ENCODE results near the gene STK32B. TPM values are rescaled to one million over a fixed set of nuclear protein-coding genes. Genes with fewer than 3 reads are reported as not detected.

Gene STK32B
- total RNA-seq, 2 experiments from 2014 or later = not detected

- Mint-ChIP-seq H3K9me3 (ENCODE audit: low read depth) (no peaks in the 10 kb centered on the region), H3K36me3 (ENCODE audit: low read depth) (no peaks in the 10 kb centered on the region), H3K27ac (no peak overlapping the region), H3K4me3 (no peak overlapping the region), H3K4me1 (no peaks in the 10 kb centered on the region), H3K27me3 (peaks cover 6% of the 10 kb centered on the region)
- ATAC-seq (no peak), DNase-seq (no peak)
- intact Hi-C loops (cut with DNase I, micrococcal nuclease) = no loop called here
- POLR2A ChIA-PET = no interaction called here
- CTCF ChIA-PET = no interaction called here
These were observed 133.3 kb downstream of the STK32B start for GRCh38 chr4:5184606-5185005.

- Mint-ChIP-seq H3K4me3 (no peak overlapping the region), H3K27me3 (peaks cover 6% of the 10 kb centered on the region), H3K27ac (no peak overlapping the region), H3K4me1 (no peaks in the 10 kb centered on the region), H3K9me3 (ENCODE audit: low read depth) (no peaks in the 10 kb centered on the region), H3K36me3 (ENCODE audit: low read depth) (no peaks in the 10 kb centered on the region)
- no peak for ATAC-seq
- CTCF ChIA-PET = no interaction called here
- no peak for DNase-seq
- POLR2A ChIA-PET = no interaction called here
- intact Hi-C loops (cut with DNase I, micrococcal nuclease) = no loop called here
These were observed 134.3 kb downstream of the STK32B start for GRCh38 chr4:5185551-5185950.

DNA sequence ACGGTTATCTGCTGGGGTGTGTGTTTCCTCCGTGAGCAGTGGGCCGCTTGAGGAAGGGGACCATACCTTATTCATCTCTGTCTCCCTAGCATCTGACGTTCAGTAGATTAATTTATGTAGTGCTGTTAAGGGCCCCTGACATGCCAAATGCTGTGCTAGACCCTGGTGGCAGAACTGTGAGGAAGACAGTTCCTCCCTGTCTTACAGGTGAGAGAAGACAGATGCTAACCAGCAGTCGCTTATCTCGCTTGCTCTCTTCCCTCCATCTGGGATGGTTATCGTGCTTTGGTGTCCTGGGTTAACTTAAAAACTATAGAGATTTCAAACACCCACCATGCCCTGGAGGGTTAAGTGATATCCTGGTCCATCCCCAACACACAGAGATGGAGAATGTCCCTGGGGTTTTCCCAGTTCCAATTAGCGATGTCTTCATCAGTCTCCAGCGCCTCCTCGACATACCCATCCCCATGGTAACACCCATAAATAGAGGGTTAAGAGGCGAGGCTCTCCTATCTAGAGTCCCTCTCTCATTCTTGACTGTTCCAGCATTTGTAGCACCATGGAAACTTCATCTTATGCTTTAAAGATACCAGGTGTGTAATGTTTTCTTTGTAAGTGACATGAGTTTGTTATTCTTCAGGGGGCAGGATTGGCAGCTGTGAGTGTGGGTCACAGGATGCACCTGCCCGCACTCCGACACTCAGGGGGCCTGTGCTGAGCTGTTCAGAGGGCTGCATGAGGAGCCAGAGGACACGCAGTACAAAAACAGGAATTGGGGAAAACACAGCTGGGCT lies 135.2 kb downstream of the STK32B start:
- ChIA-PET POLR2A (no interaction called here), CTCF (no interaction called here)
- no peaks in the 10 kb centered on the region for H3K9me3 Mint-ChIP-seq (ENCODE audit: low read depth)
- intact Hi-C loops (cut with DNase I, micrococcal nuclease) = no loop called here
- ATAC-seq = no peak
- DNase-seq = no peak
- no peaks in the 10 kb centered on the region for H3K4me1 Mint-ChIP-seq
- H3K27me3 Mint-ChIP-seq = peaks cover 6% of the 10 kb centered on the region
- H3K36me3 Mint-ChIP-seq (ENCODE audit: low read depth) = no peaks in the 10 kb centered on the region
- no peak overlapping the region for H3K4me3 Mint-ChIP-seq
- H3K27ac Mint-ChIP-seq = no peak overlapping the region

- H3K9me3 Mint-ChIP-seq (ENCODE audit: low read depth) = no peaks in the 10 kb centered on the region
- ChIA-PET CTCF (interaction anchor here (0.7 kb wide), 1 partner anchor 164 kb away, joined by 3 read pairs; no protein-coding TSS in a partner anchor), POLR2A (no interaction called here)
These were observed 136.8 kb downstream of the STK32B start for GRCh38 chr4:5188130-5188529.

DNA sequence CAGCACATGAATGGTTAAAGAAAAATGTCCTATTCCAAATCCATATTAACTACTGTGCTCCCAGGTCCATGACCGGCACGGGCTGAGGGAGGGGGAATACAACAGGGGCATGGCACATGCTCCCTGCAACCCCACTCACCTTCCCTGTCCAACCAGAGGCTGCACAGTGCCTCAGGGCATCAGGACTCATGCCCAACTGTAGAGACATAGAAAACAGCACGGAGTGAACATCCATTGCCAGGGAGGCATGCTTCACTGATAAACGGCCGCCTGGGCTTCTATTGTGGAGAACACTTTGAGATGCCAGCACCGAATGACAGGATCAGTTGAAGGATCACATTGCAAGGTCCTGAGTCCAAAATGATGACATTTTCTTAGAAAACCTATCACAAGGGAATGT lies 140.6 kb downstream of the STK32B start:
- intact Hi-C loops (cut with DNase I, micrococcal nuclease) = no loop called here
- Mint-ChIP-seq H3K4me3 (no peak overlapping the region), H3K36me3 (ENCODE audit: low read depth) (no peaks in the 10 kb centered on the region), H3K9me3 (ENCODE audit: low read depth) (no peaks in the 10 kb centered on the region), H3K27me3 (peaks cover 4% of the 10 kb centered on the region), H3K27ac (no peak overlapping the region), H3K4me1 (no peaks in the 10 kb centered on the region)
- CTCF ChIA-PET = no interaction called here
- POLR2A ChIA-PET = no interaction called here
- no peak for ATAC-seq
- DNase-seq = no peak

More at GRCh38 chr4:5188130-5188529, 136.8 kb downstream of the STK32B start:
- Mint-ChIP-seq H3K36me3 (ENCODE audit: low read depth) (no peaks in the 10 kb centered on the region), H3K4me1 (no peaks in the 10 kb centered on the region), H3K27ac (no peak overlapping the region), H3K27me3 (peaks cover 6% of the 10 kb centered on the region), H3K4me3 (no peak overlapping the region)
- ATAC-seq (no peak), DNase-seq (no peak)
- intact Hi-C loops (cut with DNase I, micrococcal nuclease) = no loop called here

- intact Hi-C loops (cut with DNase I, micrococcal nuclease) = no loop called here
- CTCF ChIA-PET = no interaction called here
- H3K4me3 Mint-ChIP-seq = no peak overlapping the region
- H3K27me3 Mint-ChIP-seq = no peaks in the 10 kb centered on the region
- H3K9me3 Mint-ChIP-seq (ENCODE audit: low read depth) = no peaks in the 10 kb centered on the region
- H3K36me3 Mint-ChIP-seq (ENCODE audit: low read depth) = no peaks in the 10 kb centered on the region
- ATAC-seq = no peak
- DNase-seq = no peak
- no peak overlapping the region for H3K27ac Mint-ChIP-seq
- H3K4me1 Mint-ChIP-seq = no peaks in the 10 kb centered on the region
- POLR2A ChIA-PET = no interaction called here
These were observed 141.0 kb downstream of the STK32B start for GRCh38 chr4:5192271-5192670.

- CTCF ChIA-PET = no interaction called here
- no peak overlapping the region for H3K4me3 Mint-ChIP-seq
- no peaks in the 10 kb centered on the region for H3K9me3 Mint-ChIP-seq (ENCODE audit: low read depth)
These were observed 141.4 kb downstream of the STK32B start for GRCh38 chr4:5192678-5193077.

DNA sequence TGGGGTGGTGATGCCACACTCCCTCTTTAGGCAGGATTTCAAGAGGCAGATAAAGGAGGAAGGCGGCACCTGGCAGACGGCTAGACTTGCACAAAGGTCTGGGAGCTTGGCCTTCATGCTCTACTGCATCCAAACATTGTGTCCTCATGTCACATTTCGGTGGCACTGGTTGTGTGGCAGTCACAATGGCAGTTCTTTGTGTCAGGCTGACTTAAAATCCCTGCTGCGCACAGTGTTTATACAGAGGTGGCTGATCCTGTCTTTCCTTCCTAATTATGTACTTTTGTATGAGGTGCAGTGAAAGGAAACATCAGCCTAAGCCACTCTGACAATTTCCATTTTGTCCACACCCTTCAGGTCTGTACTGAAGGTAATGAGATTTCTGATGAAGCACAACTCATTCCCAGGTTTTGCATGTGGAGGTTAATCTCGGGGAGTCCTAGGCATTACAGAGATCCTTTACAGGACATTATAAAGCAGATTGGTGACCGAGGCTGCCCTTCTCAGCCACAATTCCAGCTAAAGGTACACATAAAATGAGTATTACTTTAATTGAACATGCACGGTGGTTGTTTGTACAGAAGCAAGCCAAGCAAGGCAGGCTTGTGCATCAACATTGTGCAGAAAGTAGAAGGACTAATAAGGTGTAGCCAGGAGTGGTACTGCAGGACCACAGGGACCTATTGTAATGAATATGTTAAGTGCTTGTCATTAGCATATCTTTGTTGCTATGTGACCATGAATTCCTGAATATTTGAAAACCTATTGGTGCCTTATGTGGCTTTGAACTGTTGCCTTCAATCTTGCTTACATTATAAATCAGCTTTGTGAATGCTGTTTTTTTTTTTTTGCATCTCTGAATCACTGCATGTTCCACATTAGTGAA lies 147.6 kb downstream of the STK32B start:
- ATAC-seq (no peak), DNase-seq (no peak)
- Mint-ChIP-seq H3K36me3 (ENCODE audit: low read depth) (no peaks in the 10 kb centered on the region), H3K27ac (no peak overlapping the region), H3K27me3 (no peaks in the 10 kb centered on the region), H3K4me3 (no peak overlapping the region), H3K9me3 (ENCODE audit: low read depth) (no peaks in the 10 kb centered on the region), H3K4me1 (no peaks in the 10 kb centered on the region)
- intact Hi-C loops (cut with DNase I, micrococcal nuclease) = no loop called here
- CTCF ChIA-PET = no interaction called here
- POLR2A ChIA-PET = no interaction called here

More at GRCh38 chr4:5192678-5193077, 141.4 kb downstream of the STK32B start:
- POLR2A ChIA-PET = no interaction called here
- Mint-ChIP-seq H3K36me3 (ENCODE audit: low read depth) (no peaks in the 10 kb centered on the region), H3K27me3 (no peaks in the 10 kb centered on the region), H3K4me1 (no peaks in the 10 kb centered on the region), H3K27ac (no peak overlapping the region)
- ATAC-seq (no peak), DNase-seq (no peak)
- intact Hi-C loops (cut with DNase I, micrococcal nuclease) = no loop called here

DNA sequence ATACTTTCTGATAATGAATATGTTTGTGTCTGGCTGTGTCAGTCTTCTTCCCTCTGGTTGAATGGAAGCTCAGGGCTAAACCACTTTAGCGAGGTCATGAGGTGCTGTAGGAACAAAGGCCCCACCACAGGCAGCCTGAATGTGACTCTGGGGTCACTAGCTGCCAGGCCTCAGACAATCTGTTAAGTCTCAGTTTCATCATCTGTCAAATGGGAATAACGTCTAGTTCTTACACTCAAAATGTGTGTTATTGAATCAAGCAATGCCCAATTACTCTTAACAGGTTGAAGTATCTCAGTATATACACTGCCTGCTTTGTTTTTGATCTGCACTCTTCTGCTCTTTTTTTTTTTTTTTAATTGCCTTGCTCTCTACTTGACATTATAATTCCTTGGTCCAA lies 148.6 kb downstream of the STK32B start:
- no peak for DNase-seq
- H3K4me1 Mint-ChIP-seq = no peaks in the 10 kb centered on the region
- ChIA-PET CTCF (no interaction called here), POLR2A (no interaction called here)
- no peak for ATAC-seq
- no peaks in the 10 kb centered on the region for H3K36me3 Mint-ChIP-seq (ENCODE audit: low read depth)
- no peak overlapping the region for H3K4me3 Mint-ChIP-seq
- H3K27me3 Mint-ChIP-seq = no peaks in the 10 kb centered on the region
- intact Hi-C loops (cut with DNase I, micrococcal nuclease) = no loop called here
- H3K9me3 Mint-ChIP-seq (ENCODE audit: low read depth) = no peaks in the 10 kb centered on the region
- H3K27ac Mint-ChIP-seq = no peak overlapping the region

DNA sequence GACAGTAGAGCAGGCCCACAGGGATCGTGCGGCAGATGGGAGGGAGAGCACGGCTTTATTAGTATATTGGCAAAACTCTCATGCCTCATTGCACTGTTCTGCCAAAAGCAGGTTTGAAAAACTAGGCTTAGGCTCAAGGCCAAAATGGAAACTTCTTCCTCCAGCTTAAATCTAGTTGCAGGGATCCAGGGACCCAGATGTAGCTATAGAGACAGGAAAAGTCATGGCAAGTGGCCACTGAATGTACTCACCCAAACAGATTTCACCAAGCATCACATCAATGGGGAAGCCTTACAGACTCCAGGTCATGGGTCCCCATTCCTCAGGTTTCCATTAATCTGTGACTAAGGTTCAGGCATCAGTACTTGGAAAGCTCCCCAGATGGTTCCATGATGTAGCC lies 149.2 kb downstream of the STK32B start:
- intact Hi-C loops (cut with DNase I, micrococcal nuclease) = no loop called here
- POLR2A ChIA-PET = no interaction called here
- no peak overlapping the region for H3K4me3 Mint-ChIP-seq
- no peaks in the 10 kb centered on the region for H3K36me3 Mint-ChIP-seq (ENCODE audit: low read depth)
- DNase-seq = no peak
- CTCF ChIA-PET = interaction anchor here (0.7 kb wide), 1 partner anchor 1875 kb away, joined by 4 read pairs; no protein-coding TSS in a partner anchor
- ATAC-seq = no peak
- H3K27me3 Mint-ChIP-seq = no peaks in the 10 kb centered on the region
- H3K27ac Mint-ChIP-seq = no peak overlapping the region
- H3K9me3 Mint-ChIP-seq (ENCODE audit: low read depth) = no peaks in the 10 kb centered on the region
- no peaks in the 10 kb centered on the region for H3K4me1 Mint-ChIP-seq

- intact Hi-C loops (cut with DNase I, micrococcal nuclease) = no loop called here
- ChIA-PET POLR2A (no interaction called here), CTCF (interaction anchor here (0.6 kb wide), 1 partner anchor 378 kb away, joined by 4 read pairs; no protein-coding TSS in a partner anchor)
- Mint-ChIP-seq H3K4me3 (no peak overlapping the region), H3K4me1 (no peaks in the 10 kb centered on the region), H3K36me3 (ENCODE audit: low read depth) (no peaks in the 10 kb centered on the region), H3K27me3 (no peaks in the 10 kb centered on the region), H3K27ac (no peak overlapping the region), H3K9me3 (ENCODE audit: low read depth) (no peaks in the 10 kb centered on the region)
- DNase-seq (no peak), ATAC-seq (no peak)
These were observed 152.2 kb downstream of the STK32B start for GRCh38 chr4:5203309-5203992.

DNA sequence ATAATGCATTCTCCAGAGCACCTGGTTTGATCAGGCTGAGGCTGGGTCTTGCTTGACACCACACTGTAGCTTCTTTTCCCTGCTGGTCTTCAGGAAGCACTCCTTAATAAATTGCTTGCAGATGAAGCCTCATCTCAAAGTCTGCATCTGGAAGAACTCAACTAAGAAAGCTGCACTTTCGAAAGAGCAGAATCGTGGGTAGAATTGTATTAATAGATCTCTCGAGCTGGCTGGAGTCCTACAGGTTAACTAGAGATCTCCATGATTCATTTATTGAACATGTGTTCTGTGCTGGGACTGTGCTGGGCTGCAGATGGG lies 152.7 kb downstream of the STK32B start:
- ATAC-seq (no peak), DNase-seq (no peak)
- Mint-ChIP-seq H3K27me3 (no peaks in the 10 kb centered on the region), H3K4me3 (no peak overlapping the region), H3K36me3 (ENCODE audit: low read depth) (no peaks in the 10 kb centered on the region), H3K4me1 (no peaks in the 10 kb centered on the region), H3K9me3 (ENCODE audit: low read depth) (no peaks in the 10 kb centered on the region), H3K27ac (no peak overlapping the region)
- intact Hi-C loops (cut with DNase I, micrococcal nuclease) = no loop called here
- ChIA-PET CTCF (interaction anchor here (0.6 kb wide), 1 partner anchor 378 kb away, joined by 4 read pairs; no protein-coding TSS in a partner anchor), POLR2A (no interaction called here)

Measured in activated CD4-positive, alpha-beta T cell treated with anti-CD3 and anti-CD28 coated beads for 36 hours (primary cell).